Hindlimb muscle (tissue), 1 donor: ENCODE results near the gene PRUNE2. TPM values are rescaled to one million over a fixed set of nuclear protein-coding genes. Genes with fewer than 3 reads are reported as not detected.

Experiments used
- DNase-seq: peaks from one replicate; pipeline ENCODE4 v3.0.0-alpha.2; 2013
- polyA plus RNA-seq: library from polyadenylated mRNA; unstranded; fragments of 120-200 nt; gene quantifications from one replicate; pipeline ENCODE4 v1.2.1, GENCODE V29; 2013; ENCODE audit not compliant: insufficient read length

Gene PRUNE2
- polyA plus RNA-seq, 1 donor: 10.6 TPM

- no peak for DNase-seq
Observed at GRCh38 chr9:76655121-76655541, 250.8 kb downstream of the PRUNE2 start.

GRCh38 chr9:76654575-76654974 lies 251.3 kb downstream of the PRUNE2 start:
- no peak for DNase-seq

GRCh38 chr9:76654051-76654461 lies 251.9 kb downstream of the PRUNE2 start:
- DNase-seq: no peak

GRCh38 chr9:76652894-76653293 lies 253.0 kb downstream of the PRUNE2 start:
- no peak for DNase-seq

GRCh38 chr9:76651119-76651705 lies 254.7 kb downstream of the PRUNE2 start:
- peak; percentile 13 for DNase-seq

- DNase-seq: no peak
Observed at GRCh38 chr9:76650692-76651091, 255.2 kb downstream of the PRUNE2 start.

- no peak for DNase-seq
Observed at GRCh38 chr9:76649894-76650293, 256.0 kb downstream of the PRUNE2 start.

- DNase-seq: peak; percentile 11
Observed at GRCh38 chr9:76646249-76646648, 259.7 kb downstream of the PRUNE2 start.

- DNase-seq: no peak
Observed at GRCh38 chr9:76644647-76645250, 261.2 kb downstream of the PRUNE2 start.

GRCh38 chr9:76644171-76644570 lies 261.7 kb downstream of the PRUNE2 start:
- DNase-seq: no peak

GRCh38 chr9:76643399-76644117 lies 262.4 kb downstream of the PRUNE2 start:
- no peak for DNase-seq

- DNase-seq: no peak
Observed at GRCh38 chr9:76642701-76643209, 263.2 kb downstream of the PRUNE2 start.

GRCh38 chr9:76642074-76642473 lies 263.8 kb downstream of the PRUNE2 start:
- no peak for DNase-seq

GRCh38 chr9:76638001-76638400 lies 267.9 kb downstream of the PRUNE2 start:
- no peak for DNase-seq

- DNase-seq: no peak
Observed at GRCh38 chr9:76637416-76637815, 268.5 kb downstream of the PRUNE2 start.

- no peak for DNase-seq
Observed at GRCh38 chr9:76634356-76635054, 271.4 kb downstream of the PRUNE2 start.

GRCh38 chr9:76630916-76631315 lies 275.0 kb downstream of the PRUNE2 start:
- DNase-seq: no peak

GRCh38 chr9:76629205-76629990 lies 276.5 kb downstream of the PRUNE2 start:
- no peak for DNase-seq

GRCh38 chr9:76628155-76628554 lies 277.8 kb downstream of the PRUNE2 start:
- DNase-seq: no peak

- DNase-seq: no peak
Observed at GRCh38 chr9:76626980-76627379, 278.9 kb downstream of the PRUNE2 start.

GRCh38 chr9:76626141-76626540 lies 279.8 kb downstream of the PRUNE2 start:
- DNase-seq: no peak

- DNase-seq: no peak
Observed at GRCh38 chr9:76624391-76625048, 281.4 kb downstream of the PRUNE2 start.
